Colon (tissue), 2 donors: ENCODE data around the gene MAD1L1.

Experiments
- FAIRE-seq: peaks from 2 replicates; lab custom pipeline; 2012; peaks lifted over from hg19 to GRCh38; lab: Jason Lieb, UNC
- donor health status: control.
- donor health status: control.

MAD1L1 gene

GRCh38 chr7:1859266-1860035, 373.3 kb downstream of the MAD1L1 start:
- no peak for FAIRE-seq

GRCh38 chr7:1858435-1859265, 374.1 kb downstream of the MAD1L1 start:
- FAIRE-seq = no peak

GRCh38 chr7:1857487-1858421, 375.0 kb downstream of the MAD1L1 start:
- FAIRE-seq = no peak

- FAIRE-seq = no peak
Observed at GRCh38 chr7:1856888-1857441, 375.8 kb downstream of the MAD1L1 start.

- FAIRE-seq = no peak
Observed at GRCh38 chr7:1856161-1856887, 376.4 kb downstream of the MAD1L1 start.

GRCh38 chr7:1855725-1856160, 377.0 kb downstream of the MAD1L1 start:
- no peak for FAIRE-seq

GRCh38 chr7:1854866-1855724, 377.6 kb downstream of the MAD1L1 start:
- FAIRE-seq = no peak

GRCh38 chr7:1853986-1854865, 378.5 kb downstream of the MAD1L1 start:
- no peak for FAIRE-seq

GRCh38 chr7:1853431-1853985, 379.2 kb downstream of the MAD1L1 start:
- no peak for FAIRE-seq

GRCh38 chr7:1852517-1853430, 380.0 kb downstream of the MAD1L1 start:
- no peak for FAIRE-seq

GRCh38 chr7:1851721-1852516, 380.8 kb downstream of the MAD1L1 start:
- FAIRE-seq = no peak

GRCh38 chr7:1850976-1851571, 381.7 kb downstream of the MAD1L1 start:
- no peak for FAIRE-seq

- no peak for FAIRE-seq
Observed at GRCh38 chr7:1850111-1850975, 382.4 kb downstream of the MAD1L1 start.

GRCh38 chr7:1849351-1850041, 383.2 kb downstream of the MAD1L1 start:
- FAIRE-seq = no peak

GRCh38 chr7:1848911-1849311, 383.8 kb downstream of the MAD1L1 start:
- no peak for FAIRE-seq
